CD4-positive, alpha-beta T cell treated with Interleukin-2 at 100 ng/mL for 4 hours (primary cell): Measurements from ENCODE around the gene ZDHHC20.
A peak's percentile ranks its signal among the peaks of the same experiment; 100 is the strongest.
"Not testable (repeated sequence)": the region's sequence is repeated elsewhere in the genome, so short reads cannot be mapped to it uniquely, and the experiment has no call there.

Experiments
- DNase-seq: peaks from one replicate; pipeline ENCODE4 v3.0.0-alpha.2; 2020; ENCODE audit warnings: low spot score

Gene ZDHHC20

GRCh38 chr13:21435687-21436151, 23.4 kb downstream of the ZDHHC20 start:
- peak; percentile 67 for DNase-seq

GRCh38 chr13:21435231-21435630, 23.9 kb downstream of the ZDHHC20 start:
- no peak for DNase-seq

GRCh38 chr13:21434588-21434987, 24.5 kb downstream of the ZDHHC20 start:
- DNase-seq = no peak

- DNase-seq = no peak
Observed at GRCh38 chr13:21429211-21429610, 29.9 kb downstream of the ZDHHC20 start.

GRCh38 chr13:21427741-21428140, 31.4 kb downstream of the ZDHHC20 start:
- no peak for DNase-seq

GRCh38 chr13:21426238-21426637, 32.9 kb downstream of the ZDHHC20 start:
- DNase-seq = no peak

- no peak for DNase-seq
Observed at GRCh38 chr13:21420706-21421105, 38.4 kb downstream of the ZDHHC20 start.

GRCh38 chr13:21413013-21413412, 46.1 kb downstream of the ZDHHC20 start:
- DNase-seq = no peak

GRCh38 chr13:21410453-21410852, 48.6 kb downstream of the ZDHHC20 start:
- DNase-seq = not testable (repeated sequence)

GRCh38 chr13:21405309-21405708, 53.8 kb downstream of the ZDHHC20 start:
- no peak for DNase-seq

- peak; percentile 20 for DNase-seq
Observed at GRCh38 chr13:21402586-21403307, 56.4 kb downstream of the ZDHHC20 start.

GRCh38 chr13:21399741-21400140, 59.4 kb downstream of the ZDHHC20 start:
- peak; percentile 22 for DNase-seq

GRCh38 chr13:21395953-21396352, 63.1 kb downstream of the ZDHHC20 start:
- peak; percentile 22 for DNase-seq

- no peak for DNase-seq
Observed at GRCh38 chr13:21389124-21389523, 70.0 kb downstream of the ZDHHC20 start.

GRCh38 chr13:21385710-21386109, 73.4 kb downstream of the ZDHHC20 start:
- no peak for DNase-seq

- DNase-seq = no peak
Observed at GRCh38 chr13:21383090-21383489, 76.0 kb downstream of the ZDHHC20 start.

- DNase-seq = not testable (repeated sequence)
Observed at GRCh38 chr13:21376998-21377985, 81.8 kb downstream of the ZDHHC20 start.

- DNase-seq = no peak
Observed at GRCh38 chr13:21372530-21372929, 86.6 kb downstream of the ZDHHC20 start.

- no peak for DNase-seq
Observed at GRCh38 chr13:21371011-21371410, 88.1 kb downstream of the ZDHHC20 start.

- DNase-seq = no peak
Observed at GRCh38 chr13:21365574-21365973, 93.5 kb downstream of the ZDHHC20 start.

GRCh38 chr13:21364916-21365315, 94.2 kb downstream of the ZDHHC20 start:
- DNase-seq = no peak

- no peak for DNase-seq
Observed at GRCh38 chr13:21364357-21364756, 94.7 kb downstream of the ZDHHC20 start.

GRCh38 chr13:21362741-21363140, 96.4 kb downstream of the ZDHHC20 start:
- no peak for DNase-seq
